Activated CD4-positive, alpha-beta memory T cell treated with anti-CD3 and anti-CD28 coated beads for 36 hours (primary cell): Measurements from ENCODE around the gene NMNAT2. TPM values are rescaled to one million over a fixed set of nuclear protein-coding genes. Genes with fewer than 3 reads are reported as not detected.
"Not testable (repeated sequence)": the region's sequence is repeated elsewhere in the genome, so short reads cannot be mapped to it uniquely, and the experiment has no call there.

Experiments used
- CTCF ChIA-PET: fragments of 350-600 bp; sonication (Branson Sonifier 250); formaldehyde crosslinking; loops from one replicate; lab custom pipeline; 2021; ENCODE audit warnings: antibody characterized with exemption, inconsistent platforms; lab: Charles Lee
- POLR2A ChIA-PET: fragments of 350-600 bp; sonication (Branson Sonifier 250); formaldehyde crosslinking; loops from one replicate; lab custom pipeline; 2021; ENCODE audit warnings: antibody characterized with exemption; lab: Charles Lee
- DNase-seq: peaks from one replicate; pipeline ENCODE4 v3.0.0-alpha.2; 2020
- H3K27ac Mint-ChIP-seq: one replicate; pipeline ENCODE4 v1.8.0; 2021; ENCODE audit warnings: mixed read lengths
- H3K27me3 Mint-ChIP-seq: one replicate; pipeline ENCODE4 v1.8.0; 2021; ENCODE audit warnings: mixed read lengths
- H3K36me3 Mint-ChIP-seq: one replicate; pipeline ENCODE4 v1.8.0; 2021; ENCODE audit warnings: mixed read lengths
- H3K4me1 Mint-ChIP-seq: one replicate; pipeline ENCODE4 v1.8.0; 2021; ENCODE audit warnings: low read depth, mixed read lengths
- H3K4me3 Mint-ChIP-seq: one replicate; pipeline ENCODE4 v1.8.0; 2021; ENCODE audit warnings: mild to moderate bottlenecking, mixed read lengths
- H3K9me3 Mint-ChIP-seq: one replicate; pipeline ENCODE4 v1.8.0; 2021; ENCODE audit warnings: mixed read lengths
- intact Hi-C: fragments of 100-400 bp; cut with micrococcal nuclease; formaldehyde crosslinking; loops from one replicate; pipeline ENCODE4 v1.15.1; 2023
- total RNA-seq, 2 experiments: library from RNA; stranded (reverse); gene quantifications; one replicate each; pipeline ENCODE4 v1.2.3, GENCODE V29; 2021

NMNAT2 gene
- total RNA-seq, 2 experiments from 2014 or later = not detected

GRCh38 chr1:183277821-183278738, 140.1 kb downstream of the NMNAT2 start:
- intact Hi-C loops = no loop called here
- Mint-ChIP-seq H3K9me3 (no peaks in the 10 kb centered on the region), H3K4me3 (no peak overlapping the region), H3K27me3 (no peaks in the 10 kb centered on the region), H3K27ac (no peak overlapping the region), H3K36me3 (no peaks in the 10 kb centered on the region), H3K4me1 (no peaks in the 10 kb centered on the region)
- ChIA-PET POLR2A (no interaction called here), CTCF (interaction anchor here (0.9 to 1.9 kb wide), 2 partner anchors 28 to 407 kb away, joined by 5 to 6 read pairs; no protein-coding TSS in a partner anchor)
- no peak for DNase-seq

- ChIA-PET POLR2A (no interaction called here), CTCF (interaction anchor here (0.7 to 1.9 kb wide), 2 partner anchors 352 to 408 kb away, joined by 4 to 6 read pairs; no protein-coding TSS in a partner anchor)
- no peak overlapping the region for H3K4me3 Mint-ChIP-seq
- H3K9me3 Mint-ChIP-seq = no peaks in the 10 kb centered on the region
- no peaks in the 10 kb centered on the region for H3K4me1 Mint-ChIP-seq
- no peak for DNase-seq
- H3K36me3 Mint-ChIP-seq = no peaks in the 10 kb centered on the region
- H3K27me3 Mint-ChIP-seq = no peaks in the 10 kb centered on the region
- intact Hi-C loops = no loop called here
- H3K27ac Mint-ChIP-seq = no peak overlapping the region
Observed at GRCh38 chr1:183276386-183277080, 141.6 kb downstream of the NMNAT2 start.

GRCh38 chr1:183275322-183275721, 142.9 kb downstream of the NMNAT2 start:
- H3K27ac Mint-ChIP-seq = no peak overlapping the region
- no peak for DNase-seq
- CTCF ChIA-PET = no interaction called here
- intact Hi-C loops = no loop called here
- H3K4me1 Mint-ChIP-seq = no peaks in the 10 kb centered on the region
- H3K27me3 Mint-ChIP-seq = no peaks in the 10 kb centered on the region
- POLR2A ChIA-PET = no interaction called here
- no peaks in the 10 kb centered on the region for H3K9me3 Mint-ChIP-seq
- no peaks in the 10 kb centered on the region for H3K36me3 Mint-ChIP-seq
- H3K4me3 Mint-ChIP-seq = no peak overlapping the region

DNA sequence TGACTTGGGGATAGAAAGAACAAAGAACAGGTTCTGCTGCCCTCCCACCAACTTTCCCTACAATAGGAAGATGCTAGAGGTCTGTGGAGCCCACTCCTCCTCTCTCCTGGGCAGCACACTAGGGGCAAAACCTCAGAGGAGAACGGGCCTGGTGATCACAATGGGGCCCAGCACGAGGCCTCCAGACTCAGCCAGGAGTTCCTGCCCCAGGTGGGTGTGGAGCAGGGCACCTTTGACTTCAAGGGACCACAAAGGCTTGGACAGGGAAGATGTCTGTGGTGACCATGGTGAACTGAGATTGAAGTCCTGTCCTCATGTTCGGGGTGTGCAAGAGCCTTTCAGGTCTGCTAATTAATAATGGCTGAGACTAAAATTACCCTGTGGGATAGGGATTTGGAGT, 143.3 kb downstream of the NMNAT2 start:
- ChIA-PET CTCF (no interaction called here), POLR2A (no interaction called here)
- intact Hi-C loops = no loop called here
- Mint-ChIP-seq H3K27me3 (no peaks in the 10 kb centered on the region), H3K4me1 (no peaks in the 10 kb centered on the region), H3K36me3 (no peaks in the 10 kb centered on the region), H3K9me3 (no peaks in the 10 kb centered on the region), H3K4me3 (no peak overlapping the region), H3K27ac (no peak overlapping the region)
- DNase-seq = no peak

DNA sequence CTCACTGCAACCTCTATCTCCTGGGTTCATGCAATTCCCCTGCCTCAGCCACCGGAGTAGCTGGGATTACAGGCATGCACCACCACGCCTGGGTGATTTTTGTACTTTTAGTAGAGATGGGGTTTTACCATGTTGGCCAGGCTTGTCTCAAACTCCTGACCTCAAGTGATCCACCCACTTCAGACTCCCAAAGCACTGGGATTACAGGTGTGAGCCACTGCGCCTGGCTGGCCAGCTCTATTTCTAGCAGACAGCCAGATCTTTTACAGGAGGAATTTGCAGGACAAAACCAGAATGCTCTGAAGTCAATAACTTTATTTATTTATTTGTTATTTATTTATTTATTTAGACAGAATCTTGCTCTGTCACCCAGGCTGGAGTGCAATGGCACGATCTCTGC, 144.2 kb downstream of the NMNAT2 start:
- H3K9me3 Mint-ChIP-seq, CTCF ChIA-PET, intact Hi-C loops, H3K27ac Mint-ChIP-seq, H3K36me3 Mint-ChIP-seq, H3K4me3 Mint-ChIP-seq, H3K27me3 Mint-ChIP-seq, H3K4me1 Mint-ChIP-seq, POLR2A ChIA-PET, DNase-seq: not testable (repeated sequence)

DNA sequence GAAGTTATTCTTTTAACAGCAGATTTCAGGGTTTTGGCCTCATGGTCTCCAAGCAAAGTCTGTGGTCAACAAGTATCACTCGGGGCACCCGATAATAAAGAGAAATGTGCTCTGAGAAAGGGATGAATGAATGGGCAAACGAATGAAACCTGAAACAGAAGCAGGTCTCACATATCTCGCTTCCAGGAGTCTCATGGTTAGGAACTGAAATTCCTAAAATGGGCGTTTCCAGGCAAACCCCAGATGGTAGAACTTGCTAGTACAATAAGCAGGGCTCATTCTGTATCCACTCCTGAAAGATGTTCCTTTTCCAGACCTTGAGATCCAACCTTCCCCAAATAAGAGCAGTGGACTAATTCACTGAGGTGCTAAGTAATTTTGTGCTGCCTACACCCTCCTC, 144.9 kb downstream of the NMNAT2 start:
- intact Hi-C loops = no loop called here
- no peaks in the 10 kb centered on the region for H3K4me1 Mint-ChIP-seq
- CTCF ChIA-PET = interaction anchor here (0.8 kb wide), 1 partner anchor 10 kb away, joined by 3 read pairs; no protein-coding TSS in a partner anchor
- POLR2A ChIA-PET = no interaction called here
- no peak overlapping the region for H3K27ac Mint-ChIP-seq
- no peak for DNase-seq
- no peaks in the 10 kb centered on the region for H3K9me3 Mint-ChIP-seq
- no peaks in the 10 kb centered on the region for H3K27me3 Mint-ChIP-seq
- H3K4me3 Mint-ChIP-seq = no peak overlapping the region
- no peaks in the 10 kb centered on the region for H3K36me3 Mint-ChIP-seq

- ChIA-PET CTCF (interaction anchor here (0.8 kb wide), 1 partner anchor 9 kb away, joined by 3 read pairs; no protein-coding TSS in a partner anchor), POLR2A (no interaction called here)
- intact Hi-C loops = no loop called here
- H3K36me3 Mint-ChIP-seq = no peaks in the 10 kb centered on the region
- no peak overlapping the region for H3K4me3 Mint-ChIP-seq
- no peak overlapping the region for H3K27ac Mint-ChIP-seq
- no peaks in the 10 kb centered on the region for H3K27me3 Mint-ChIP-seq
- H3K9me3 Mint-ChIP-seq = no peaks in the 10 kb centered on the region
- no peaks in the 10 kb centered on the region for H3K4me1 Mint-ChIP-seq
- DNase-seq = no peak
Observed at GRCh38 chr1:183272390-183272848, 145.8 kb downstream of the NMNAT2 start.

GRCh38 chr1:183270541-183271141, 147.5 kb downstream of the NMNAT2 start:
- no peak overlapping the region for H3K4me3 Mint-ChIP-seq
- peaks cover 5% of the 10 kb centered on the region for H3K27me3 Mint-ChIP-seq
- no peaks in the 10 kb centered on the region for H3K4me1 Mint-ChIP-seq
- ChIA-PET CTCF (no interaction called here), POLR2A (no interaction called here)
- intact Hi-C loops = no loop called here
- no peaks in the 10 kb centered on the region for H3K36me3 Mint-ChIP-seq
- no peak overlapping the region for H3K27ac Mint-ChIP-seq
- DNase-seq = no peak
- H3K9me3 Mint-ChIP-seq = no peaks in the 10 kb centered on the region

DNA sequence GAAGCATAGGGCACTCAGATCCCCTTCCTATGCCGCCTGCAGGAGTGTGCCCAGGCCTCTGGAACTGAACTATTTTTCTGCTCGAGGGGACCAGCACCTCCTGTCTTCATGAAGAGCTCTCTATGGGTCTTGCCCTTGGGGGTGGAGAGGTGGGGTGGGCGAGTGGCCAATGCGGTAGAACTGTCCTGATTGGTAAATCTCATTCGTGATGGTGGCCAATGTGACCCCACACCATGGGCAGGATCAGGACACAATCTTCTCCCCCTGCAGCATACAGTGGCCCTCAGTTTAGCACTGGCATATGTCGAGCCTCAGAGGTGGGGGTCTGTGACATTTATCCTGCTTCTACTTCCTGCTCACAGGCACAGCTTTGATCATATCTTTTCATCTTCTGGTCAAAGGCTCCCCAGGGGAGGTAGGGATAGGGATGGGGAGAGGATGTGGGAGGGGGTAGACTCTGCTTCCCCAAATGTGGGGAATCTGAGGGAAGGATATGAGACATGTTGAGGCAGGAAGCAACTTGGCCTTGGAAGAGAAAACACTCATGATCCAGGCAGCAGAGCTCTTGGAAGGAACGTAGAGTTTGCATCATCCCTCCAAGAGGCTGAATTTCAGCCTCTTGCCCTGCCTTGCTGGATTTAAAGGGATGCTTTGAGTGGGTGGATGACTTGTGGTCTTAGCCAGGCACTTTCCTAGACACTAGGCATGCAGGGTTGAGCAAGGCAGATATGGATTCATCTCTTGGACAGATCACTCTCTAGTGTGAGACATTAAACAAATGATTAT, 150.3 kb downstream of the NMNAT2 start:
- ChIA-PET CTCF (no interaction called here), POLR2A (no interaction called here)
- Mint-ChIP-seq H3K27ac (no peak overlapping the region), H3K4me3 (no peak overlapping the region), H3K27me3 (peaks cover 16% of the 10 kb centered on the region), H3K36me3 (no peaks in the 10 kb centered on the region), H3K4me1 (no peaks in the 10 kb centered on the region), H3K9me3 (no peaks in the 10 kb centered on the region)
- no peak for DNase-seq
- intact Hi-C loops = no loop called here

DNA sequence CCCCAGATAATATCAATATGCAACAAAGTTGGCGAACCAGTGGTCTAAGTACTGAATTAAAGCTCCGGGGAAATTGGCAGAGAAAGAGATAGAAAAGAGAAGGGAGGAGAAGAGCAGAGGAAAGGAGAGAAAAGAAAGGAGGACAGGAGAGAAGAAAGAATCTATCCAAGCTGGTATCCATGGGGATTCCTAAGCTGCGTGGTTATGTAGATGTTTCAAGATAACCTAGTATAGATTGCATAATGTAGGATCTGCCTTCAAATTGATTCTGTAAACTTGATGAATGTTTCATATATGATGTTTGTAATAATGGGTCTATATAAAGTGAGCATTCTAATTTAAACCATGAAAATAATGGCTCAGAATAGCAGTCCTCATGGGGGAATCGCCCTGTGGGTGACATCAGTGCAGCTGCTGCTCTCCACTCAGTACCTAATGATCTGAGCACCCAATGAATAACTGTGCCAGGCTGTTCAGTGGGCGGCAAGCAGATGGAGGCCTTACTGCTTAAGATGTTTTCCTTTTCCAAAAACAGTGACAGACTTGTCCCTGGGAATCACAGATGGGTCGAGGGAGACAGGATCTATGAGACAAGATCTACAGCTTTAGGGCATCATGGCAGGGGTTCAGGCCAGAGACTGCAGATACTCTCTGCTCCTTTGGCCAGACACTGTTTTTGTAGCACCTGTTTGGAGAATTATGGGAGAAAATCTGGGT, 154.1 kb downstream of the NMNAT2 start:
- ChIA-PET CTCF (interaction anchor here (1.1 kb wide), 1 partner anchor 9 kb away, joined by 3 read pairs; no protein-coding TSS in a partner anchor), POLR2A (no interaction called here)
- no peaks in the 10 kb centered on the region for H3K36me3 Mint-ChIP-seq
- no peak overlapping the region for H3K27ac Mint-ChIP-seq
- no peak for DNase-seq
- no peak overlapping the region for H3K4me3 Mint-ChIP-seq
- intact Hi-C loops = no loop called here
- H3K27me3 Mint-ChIP-seq = peaks cover 33% of the 10 kb centered on the region
- no peaks in the 10 kb centered on the region for H3K9me3 Mint-ChIP-seq
- H3K4me1 Mint-ChIP-seq = no peaks in the 10 kb centered on the region

GRCh38 chr1:183262628-183263200, 155.5 kb downstream of the NMNAT2 start:
- Mint-ChIP-seq H3K36me3 (no peaks in the 10 kb centered on the region), H3K4me1 (no peaks in the 10 kb centered on the region), H3K27ac (no peak overlapping the region), H3K27me3 (peaks cover 37% of the 10 kb centered on the region), H3K4me3 (no peak overlapping the region), H3K9me3 (no peaks in the 10 kb centered on the region)
- intact Hi-C loops = no loop called here
- ChIA-PET POLR2A (no interaction called here), CTCF (interaction anchor here (1.0 kb wide), 1 partner anchor 19 kb away, joined by 3 read pairs; no protein-coding TSS in a partner anchor)
- DNase-seq = no peak
